ENCODE measurements around the gene NFKBIL1.

NFKBIL1 gene

GRCh38 chr6:31559958-31560696 is 12.7 kb downstream of the NFKBIL1 start:
- DNase-seq (ENCODE audit: low read depth in 2 of 2) = no peak

GRCh38 chr6:31560697-31561058 is 13.3 kb downstream of the NFKBIL1 start:
- no peak for DNase-seq (ENCODE audit: low read depth in 2 of 2)

DNA sequence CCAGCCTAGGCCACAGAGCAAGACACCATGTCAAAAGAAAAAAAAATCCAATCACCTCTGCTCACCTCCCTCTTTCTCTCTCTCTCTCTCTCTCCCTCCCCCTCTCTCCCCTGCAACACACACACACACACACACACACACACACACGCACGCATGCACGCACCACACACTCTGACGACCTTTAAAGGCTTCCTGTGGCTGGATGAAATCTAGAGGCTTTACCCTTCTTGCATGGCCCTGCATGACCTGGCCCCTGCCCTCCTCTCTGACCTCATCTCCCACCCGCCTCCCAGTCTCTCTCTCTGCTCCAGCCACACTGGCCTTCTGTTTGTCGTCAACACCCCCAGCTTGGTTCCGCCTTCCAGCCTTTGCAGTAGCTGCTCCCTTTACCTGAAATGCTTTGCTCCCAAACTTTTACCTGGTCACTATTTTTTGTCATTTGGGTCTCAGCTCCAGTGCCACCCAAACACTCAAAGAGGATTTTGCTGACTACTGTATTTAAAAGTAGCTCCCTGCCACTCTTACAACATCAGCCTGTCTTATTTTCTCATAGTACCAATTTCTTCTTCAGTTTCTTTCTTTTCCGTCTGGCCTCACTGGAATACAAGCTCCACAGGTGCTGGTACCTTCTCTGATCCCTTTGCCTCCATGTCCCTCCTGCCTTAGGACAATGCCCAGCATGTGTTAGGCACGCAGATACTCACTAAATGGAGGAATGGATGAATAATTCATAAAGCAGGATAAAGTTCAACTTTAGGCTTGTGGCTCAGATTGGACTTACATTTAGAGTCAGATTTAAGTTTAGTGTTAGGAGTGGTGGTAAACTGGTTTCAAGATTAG is 20.3 kb downstream of the NFKBIL1 start:
- no peak for DNase-seq (ENCODE audit: low read depth in 2 of 2)

- DNase-seq (ENCODE audit: low read depth in 2 of 2) = no peak
Measured at GRCh38 chr6:31568537-31568961, 21.1 kb downstream of the NFKBIL1 start.

DNA sequence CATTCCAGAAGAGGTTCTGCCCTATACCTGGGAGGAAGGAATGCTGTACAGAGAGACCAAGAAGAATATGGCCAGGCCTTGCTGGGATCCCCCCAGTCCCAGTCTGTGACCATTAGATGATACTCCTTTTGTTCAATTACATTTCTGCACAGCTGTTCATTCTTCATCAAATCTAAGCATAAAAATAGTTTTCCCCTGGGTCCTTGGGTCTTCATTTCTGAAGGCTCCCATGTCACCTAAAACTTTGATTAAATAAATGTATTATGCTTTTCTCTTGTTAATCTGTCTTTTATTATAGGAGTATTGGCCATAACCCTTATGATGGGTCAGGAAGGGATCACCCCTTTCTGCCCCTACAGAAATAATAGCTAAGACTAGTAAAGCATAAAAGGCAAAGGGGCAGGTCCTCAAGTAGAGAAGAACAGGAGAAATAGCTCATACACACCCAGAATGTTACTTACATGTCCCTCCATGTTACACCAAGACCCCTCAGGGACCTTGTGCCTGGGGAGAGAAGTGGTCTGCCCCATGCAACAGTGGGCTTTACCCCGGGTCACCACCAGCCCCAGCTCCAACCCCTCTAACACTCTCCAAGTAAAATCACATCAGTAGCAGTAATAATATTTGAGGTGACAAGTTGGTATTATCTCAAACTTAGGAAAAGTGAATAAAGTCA is 22.6 kb downstream of the NFKBIL1 start:
- DNase-seq (ENCODE audit: low read depth in 2 of 2) = no peak

DNA sequence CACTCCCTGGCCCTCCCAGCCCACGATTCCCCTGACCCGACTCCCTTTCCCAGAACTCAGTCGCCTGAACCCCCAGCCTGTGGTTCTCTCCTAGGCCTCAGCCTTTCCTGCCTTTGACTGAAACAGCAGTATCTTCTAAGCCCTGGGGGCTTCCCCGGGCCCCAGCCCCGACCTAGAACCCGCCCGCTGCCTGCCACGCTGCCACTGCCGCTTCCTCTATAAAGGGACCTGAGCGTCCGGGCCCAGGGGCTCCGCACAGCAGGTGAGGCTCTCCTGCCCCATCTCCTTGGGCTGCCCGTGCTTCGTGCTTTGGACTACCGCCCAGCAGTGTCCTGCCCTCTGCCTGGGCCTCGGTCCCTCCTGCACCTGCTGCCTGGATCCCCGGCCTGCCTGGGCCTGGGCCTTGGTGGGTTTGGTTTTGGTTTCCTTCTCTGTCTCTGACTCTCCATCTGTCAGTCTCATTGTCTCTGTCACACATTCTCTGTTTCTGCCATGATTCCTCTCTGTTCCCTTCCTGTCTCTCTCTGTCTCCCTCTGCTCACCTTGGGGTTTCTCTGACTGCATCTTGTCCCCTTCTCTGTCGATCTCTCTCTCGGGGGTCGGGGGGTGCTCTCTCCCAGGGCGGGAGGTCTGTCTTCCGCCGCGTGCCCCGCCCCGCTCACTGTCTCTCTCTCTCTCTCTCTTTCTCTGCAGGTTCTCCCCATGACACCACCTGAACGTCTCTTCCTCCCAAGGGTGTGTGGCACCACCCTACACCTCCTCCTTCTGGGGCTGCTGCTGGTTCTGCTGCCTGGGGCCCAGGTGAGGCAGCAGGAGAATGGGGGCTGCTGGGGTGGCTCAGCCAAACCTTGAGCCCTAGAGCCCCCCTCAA is 24.9 kb downstream of the NFKBIL1 start, which contains the start of gene LTA:
Gene LTA (plus strand): TSS at position 249 of the 871 bp plus-strand sequence. CDS start 454 bp downstream, at position 703.
- no peak for DNase-seq (ENCODE audit: low read depth in 2 of 2)

GRCh38 chr6:31573239-31574105 is 26.1 kb downstream of the NFKBIL1 start:
- no peak for DNase-seq (ENCODE audit: low read depth in 2 of 2)

DNA sequence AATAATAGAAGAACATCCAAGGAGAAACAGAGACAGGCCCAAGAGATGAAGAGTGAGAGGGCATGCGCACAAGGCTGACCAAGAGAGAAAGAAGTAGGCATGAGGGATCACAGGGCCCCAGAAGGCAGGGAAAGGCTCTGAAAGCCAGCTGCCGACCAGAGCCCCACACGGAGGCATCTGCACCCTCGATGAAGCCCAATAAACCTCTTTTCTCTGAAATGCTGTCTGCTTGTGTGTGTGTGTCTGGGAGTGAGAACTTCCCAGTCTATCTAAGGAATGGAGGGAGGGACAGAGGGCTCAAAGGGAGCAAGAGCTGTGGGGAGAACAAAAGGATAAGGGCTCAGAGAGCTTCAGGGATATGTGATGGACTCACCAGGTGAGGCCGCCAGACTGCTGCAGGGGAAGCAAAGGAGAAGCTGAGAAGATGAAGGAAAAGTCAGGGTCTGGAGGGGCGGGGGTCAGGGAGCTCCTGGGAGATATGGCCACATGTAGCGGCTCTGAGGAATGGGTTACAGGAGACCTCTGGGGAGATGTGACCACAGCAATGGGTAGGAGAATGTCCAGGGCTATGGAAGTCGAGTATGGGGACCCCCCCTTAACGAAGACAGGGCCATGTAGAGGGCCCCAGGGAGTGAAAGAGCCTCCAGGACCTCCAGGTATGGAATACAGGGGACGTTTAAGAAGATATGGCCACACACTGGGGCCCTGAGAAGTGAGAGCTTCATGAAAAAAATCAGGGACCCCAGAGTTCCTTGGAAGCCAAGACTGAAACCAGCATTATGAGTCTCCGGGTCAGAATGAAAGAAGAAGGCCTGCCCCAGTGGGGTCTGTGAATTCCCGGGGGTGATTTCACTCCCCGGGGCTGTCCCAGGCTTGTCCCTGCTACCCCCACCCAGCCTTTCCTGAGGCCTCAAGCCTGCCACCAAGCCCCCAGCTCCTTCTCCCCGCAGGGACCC is 27.0 kb downstream of the NFKBIL1 start:
- no peak for DNase-seq (ENCODE audit: low read depth in 2 of 2)

DNA sequence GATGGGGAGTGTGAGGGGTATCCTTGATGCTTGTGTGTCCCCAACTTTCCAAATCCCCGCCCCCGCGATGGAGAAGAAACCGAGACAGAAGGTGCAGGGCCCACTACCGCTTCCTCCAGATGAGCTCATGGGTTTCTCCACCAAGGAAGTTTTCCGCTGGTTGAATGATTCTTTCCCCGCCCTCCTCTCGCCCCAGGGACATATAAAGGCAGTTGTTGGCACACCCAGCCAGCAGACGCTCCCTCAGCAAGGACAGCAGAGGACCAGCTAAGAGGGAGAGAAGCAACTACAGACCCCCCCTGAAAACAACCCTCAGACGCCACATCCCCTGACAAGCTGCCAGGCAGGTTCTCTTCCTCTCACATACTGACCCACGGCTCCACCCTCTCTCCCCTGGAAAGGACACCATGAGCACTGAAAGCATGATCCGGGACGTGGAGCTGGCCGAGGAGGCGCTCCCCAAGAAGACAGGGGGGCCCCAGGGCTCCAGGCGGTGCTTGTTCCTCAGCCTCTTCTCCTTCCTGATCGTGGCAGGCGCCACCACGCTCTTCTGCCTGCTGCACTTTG is 28.0 kb downstream of the NFKBIL1 start, which contains the start of gene TNF:
Gene TNF (plus strand): TSS at position 231 of the 567 bp plus-strand sequence. CDS start 177 bp downstream, at position 408.
- no peak for DNase-seq (ENCODE audit: low read depth in 2 of 2)

- no peak for DNase-seq (ENCODE audit: low read depth in 2 of 2)
Measured at GRCh38 chr6:31575952-31576685, 28.7 kb downstream of the NFKBIL1 start.

DNA sequence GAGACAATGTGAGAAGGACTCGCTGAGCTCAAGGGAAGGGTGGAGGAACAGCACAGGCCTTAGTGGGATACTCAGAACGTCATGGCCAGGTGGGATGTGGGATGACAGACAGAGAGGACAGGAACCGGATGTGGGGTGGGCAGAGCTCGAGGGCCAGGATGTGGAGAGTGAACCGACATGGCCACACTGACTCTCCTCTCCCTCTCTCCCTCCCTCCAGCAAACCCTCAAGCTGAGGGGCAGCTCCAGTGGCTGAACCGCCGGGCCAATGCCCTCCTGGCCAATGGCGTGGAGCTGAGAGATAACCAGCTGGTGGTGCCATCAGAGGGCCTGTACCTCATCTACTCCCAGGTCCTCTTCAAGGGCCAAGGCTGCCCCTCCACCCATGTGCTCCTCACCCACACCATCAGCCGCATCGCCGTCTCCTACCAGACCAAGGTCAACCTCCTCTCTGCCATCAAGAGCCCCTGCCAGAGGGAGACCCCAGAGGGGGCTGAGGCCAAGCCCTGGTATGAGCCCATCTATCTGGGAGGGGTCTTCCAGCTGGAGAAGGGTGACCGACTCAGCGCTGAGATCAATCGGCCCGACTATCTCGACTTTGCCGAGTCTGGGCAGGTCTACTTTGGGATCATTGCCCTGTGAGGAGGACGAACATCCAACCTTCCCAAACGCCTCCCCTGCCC is 29.6 kb downstream of the NFKBIL1 start:
- DNase-seq (ENCODE audit: low read depth in 2 of 2) = no peak

- DNase-seq (ENCODE audit: low read depth in 2 of 2) = no peak
Measured at GRCh38 chr6:31577579-31577966, 30.2 kb downstream of the NFKBIL1 start.

- DNase-seq (ENCODE audit: low read depth in 2 of 2) = no peak
Measured at GRCh38 chr6:31578184-31579118, 31.0 kb downstream of the NFKBIL1 start.

GRCh38 chr6:31579119-31579505 is 31.7 kb downstream of the NFKBIL1 start:
- no peak for DNase-seq (ENCODE audit: low read depth in 2 of 2)

DNA sequence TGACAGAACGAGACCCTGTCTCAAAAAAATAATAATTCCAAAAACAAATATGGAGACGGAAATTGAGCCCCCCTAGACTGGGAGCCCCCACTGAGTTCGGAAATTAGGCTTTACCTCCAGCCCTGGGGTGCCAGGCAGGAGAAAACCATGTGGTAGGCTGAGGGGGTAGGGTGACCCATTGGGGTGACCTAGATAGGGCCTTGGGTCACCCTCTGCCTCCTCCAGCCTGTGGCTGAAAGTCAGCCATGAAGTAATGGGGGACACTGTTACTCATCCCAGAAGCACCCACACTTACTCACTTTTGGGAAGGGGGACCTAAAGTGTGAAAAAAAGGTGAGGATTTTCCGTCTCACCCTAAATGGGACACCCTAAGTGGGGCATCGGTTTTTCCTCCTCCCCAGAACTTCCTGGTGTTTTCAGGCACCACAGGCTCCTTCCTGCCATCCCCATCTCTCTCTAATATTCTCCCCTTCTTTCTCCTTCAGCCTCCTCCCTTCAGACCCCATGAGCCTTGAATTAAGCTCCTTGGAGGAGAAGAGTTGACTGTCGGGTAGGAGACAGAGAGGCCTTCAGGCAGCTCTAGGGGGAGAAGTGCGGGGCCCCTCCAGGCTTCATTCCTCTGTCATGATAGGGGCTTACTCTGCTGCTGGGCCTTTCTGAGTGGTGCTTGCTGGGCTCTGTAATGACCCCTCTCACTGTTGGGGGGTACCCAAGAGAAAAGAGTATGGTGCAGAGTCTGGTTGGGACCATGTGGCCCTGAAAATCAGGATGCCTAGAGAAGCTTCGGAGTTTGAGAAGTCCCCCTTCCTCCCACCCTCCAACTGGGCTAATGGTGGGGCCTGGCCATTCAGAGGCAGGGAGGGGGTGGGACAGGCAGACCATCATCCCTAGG is 32.4 kb downstream of the NFKBIL1 start:
- no peak for DNase-seq (ENCODE audit: low read depth in 2 of 2)

- no peak for DNase-seq (ENCODE audit: low read depth in 2 of 2)
Measured at GRCh38 chr6:31580438-31580740, 33.0 kb downstream of the NFKBIL1 start.
